ENCODE results near the gene ZNF674.

- no peak for TF ChIP-seq CTCF (IDR thresholded peaks at IDR 0.05; ENCODE audit: low read length)
- no peak for TF ChIP-seq EZH2 (optimal IDR thresholded peaks at IDR 0.05; ENCODE audit: low read depth, low read length)
Observed at GRCh38 chrX:46571423-46572339, 26.5 kb upstream of the ZNF674 start.
